Loucy (cell line): ENCODE measurements around the gene CORT.
"Not testable (repeated sequence)": the region's sequence is repeated elsewhere in the genome, so short reads cannot be mapped to it uniquely, and the experiment has no call there.

Experiments
- H2AFZ ChIP-seq: fragments of 200-600 bp; sonication (generic); 2 replicates; pipeline ENCODE4 v1.6.0; 2016; ENCODE audit warnings: antibody characterized with exemption, mild to moderate bottlenecking, low read length, moderate library complexity
- H3F3A ChIP-seq: fragments of 200-600 bp; 2 replicates; pipeline ENCODE4 v1.6.0; 2016; ENCODE audit warnings: antibody characterized with exemption, low read depth, mild to moderate bottlenecking
- H3K27me3 ChIP-seq: fragments of 200-600 bp; sonication (generic); 2 replicates; pipeline ENCODE4 v1.6.1; 2014; ENCODE audit warnings: low read length, mild to moderate bottlenecking; ENCODE audit not compliant: insufficient read depth, poor library complexity, severe bottlenecking
- H3K36me3 ChIP-seq: fragments of 200-600 bp; sonication (generic); 2 replicates; pipeline ENCODE4 v1.6.1; 2016; ENCODE audit warnings: low read length; ENCODE audit not compliant: insufficient read depth
- H3K4me1 ChIP-seq: fragments of 200-600 bp; sonication (generic); 2 replicates; pipeline ENCODE4 v1.5.1; 2014; ENCODE audit warnings: low read length, mild to moderate bottlenecking; ENCODE audit not compliant: insufficient read depth, poor library complexity, severe bottlenecking
- H3K4me2 ChIP-seq: fragments of 200-600 bp; sonication (generic); 2 replicates; pipeline ENCODE4 v1.6.0; 2014; ENCODE audit warnings: antibody characterized with exemption, low read length, low read depth, mild to moderate bottlenecking; ENCODE audit not compliant: poor library complexity, severe bottlenecking
- H3K4me3 ChIP-seq: fragments of 200-600 bp; sonication (generic); 2 replicates; pipeline ENCODE4 v1.5.1; 2014; ENCODE audit warnings: low read length, mild to moderate bottlenecking, mixed read lengths; ENCODE audit not compliant: poor library complexity, severe bottlenecking
- H3K79me2 ChIP-seq: fragments of 200-600 bp; sonication (generic); 2 replicates; pipeline ENCODE4 v1.6.1; 2014; ENCODE audit warnings: low read length; ENCODE audit not compliant: insufficient read depth
- H3K9ac ChIP-seq: fragments of 200-600 bp; sonication (generic); 2 replicates; pipeline ENCODE4 v1.6.0; 2014; ENCODE audit warnings: mild to moderate bottlenecking, low read depth, low read length, moderate library complexity; ENCODE audit not compliant: poor library complexity, severe bottlenecking
- H3K9me2 ChIP-seq: fragments of 200-600 bp; sonication (generic); replicated peaks from 2 replicates; pipeline ENCODE4 v1.6.1; 2016; ENCODE audit warnings: low read depth, low read length, mixed read lengths
- H3K9me3 ChIP-seq: fragments of 200-600 bp; sonication (generic); 2 replicates; pipeline ENCODE4 v1.6.1; 2014; ENCODE audit warnings: mild to moderate bottlenecking, antibody characterized with exemption, low read length, low read depth; ENCODE audit not compliant: insufficient read depth
- H4K20me1 ChIP-seq: fragments of 200-600 bp; sonication (generic); 2 replicates; pipeline ENCODE4 v1.6.0; 2014; ENCODE audit warnings: antibody characterized with exemption, low read length, mild to moderate bottlenecking; ENCODE audit not compliant: insufficient read depth, poor library complexity, severe bottlenecking
- CTCF ChIP-seq: fragments of 200-600 bp; sonication (generic); conservative IDR thresholded peaks from 2 replicates; pipeline ENCODE4 v1.5.1; 2014; ENCODE audit warnings: mild to moderate bottlenecking, antibody characterized with exemption, low read length
- EZH2phosphoT487 ChIP-seq: fragments of 200-600 bp; IDR thresholded peaks from 2 replicates; pipeline ENCODE4 v1.6.1; 2018; ENCODE audit warnings: antibody characterized with exemption, mild to moderate bottlenecking, moderate library complexity, borderline replicate concordance

CORT gene

GRCh38 chr1:10407201-10407600, 42.6 kb upstream of the CORT start:
- no peak overlapping the region for H3K4me3 ChIP-seq
- peaks cover 87% of the 10 kb centered on the region; the same call in 1 of the 2 replicates for H3K36me3 ChIP-seq
- no peak for TF ChIP-seq EZH2phosphoT487
- TF ChIP-seq CTCF, result no peak
- no peak overlapping the region for H3K9ac ChIP-seq
- peaks cover 20% of the 10 kb centered on the region; the same call in 1 of the 2 replicates for H3K79me2 ChIP-seq
- H3K27me3 ChIP-seq, result no peaks in the 10 kb centered on the region
- no peak overlapping the region for H2AFZ ChIP-seq
- H3K4me2 ChIP-seq, result no peak overlapping the region
- no peaks in the 10 kb centered on the region for H3K9me3 ChIP-seq
- H3K9me2 ChIP-seq, result no peaks in the 10 kb centered on the region
- no peaks in the 10 kb centered on the region for H3F3A ChIP-seq
- peaks cover 3% of the 10 kb centered on the region for H4K20me1 ChIP-seq
- no peaks in the 10 kb centered on the region for H3K4me1 ChIP-seq

DNA sequence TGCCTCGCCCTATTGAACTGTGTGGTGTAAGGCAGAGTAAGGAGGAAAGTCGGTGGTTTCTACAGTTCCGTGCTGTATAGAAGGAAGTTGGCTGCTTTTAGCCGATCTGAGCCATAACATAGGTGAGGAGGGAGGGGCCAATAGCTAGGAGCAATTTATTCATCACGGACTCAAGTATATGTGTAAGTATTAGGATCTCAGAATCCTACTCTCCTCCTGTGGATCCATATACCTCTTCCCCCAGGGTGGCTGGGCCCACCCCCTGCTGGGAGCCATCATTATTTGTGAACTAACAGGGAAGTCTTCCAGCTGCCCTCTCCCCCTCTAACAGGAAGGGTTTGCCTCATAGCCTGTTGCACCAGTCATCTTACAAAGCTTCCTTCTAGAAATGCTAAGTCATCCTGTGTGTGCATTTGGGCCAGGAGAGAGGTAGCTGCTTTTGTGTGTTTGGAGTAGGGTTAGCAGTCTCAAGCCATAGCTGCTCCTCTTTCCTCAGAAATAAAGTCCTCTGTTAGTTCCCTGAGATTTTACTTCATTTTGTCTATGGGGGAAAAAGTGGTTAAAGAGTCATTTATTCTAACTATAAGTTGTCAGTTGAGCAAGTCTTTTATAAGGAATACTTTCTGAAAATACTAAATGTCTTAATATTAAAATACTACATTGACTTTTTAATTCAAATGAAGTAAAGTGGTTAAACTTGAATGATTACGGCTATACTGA, 34.5 kb upstream of the CORT start:
- Histone ChIP-seq H3K9ac (peak overlapping the region; percentile 50), H2AFZ (peak overlapping the region; percentile 59), H4K20me1 (no peaks in the 10 kb centered on the region), H3K4me2 (peak overlapping the region; percentile 60), H3K9me3 (no peaks in the 10 kb centered on the region), H3K4me3 (peak overlapping the region; percentile 48), H3K36me3 (peaks cover 85% of the 10 kb centered on the region), H3K4me1 (peaks cover 17% of the 10 kb centered on the region), H3F3A (no peaks in the 10 kb centered on the region; the same call in 1 of the 2 replicates), H3K79me2 (no peaks in the 10 kb centered on the region), H3K9me2 (no peaks in the 10 kb centered on the region), H3K27me3 (no peaks in the 10 kb centered on the region)
- TF ChIP-seq CTCF (no peak), EZH2phosphoT487 (no peak)

- Histone ChIP-seq H3K4me3 (peak overlapping the region; percentile 48), H3K4me2 (peak overlapping the region; percentile 60), H3K9ac (peak overlapping the region; percentile 50), H3K4me1 (peaks cover 17% of the 10 kb centered on the region), H3K36me3 (peaks cover 85% of the 10 kb centered on the region)
- not testable (repeated sequence) for H3F3A ChIP-seq, H2AFZ ChIP-seq, H3K9me3 ChIP-seq, H3K9me2 ChIP-seq, H3K27me3 ChIP-seq, H4K20me1 ChIP-seq, H3K79me2 ChIP-seq
Observed at GRCh38 chr1:10415967-10416366, 33.9 kb upstream of the CORT start.

GRCh38 chr1:10418741-10419140, 31.1 kb upstream of the CORT start:
- H2AFZ ChIP-seq, H3F3A ChIP-seq, H4K20me1 ChIP-seq, H3K27me3 ChIP-seq, H3K4me2 ChIP-seq, H3K9ac ChIP-seq, H3K9me3 ChIP-seq, H3K9me2 ChIP-seq, H3K4me3 ChIP-seq, H3K79me2 ChIP-seq: not testable (repeated sequence)
- Histone ChIP-seq H3K36me3 (peaks cover 65% of the 10 kb centered on the region), H3K4me1 (peaks cover 17% of the 10 kb centered on the region)
